ENCODE data around the gene TUBGCP3.

Gene TUBGCP3

DNA sequence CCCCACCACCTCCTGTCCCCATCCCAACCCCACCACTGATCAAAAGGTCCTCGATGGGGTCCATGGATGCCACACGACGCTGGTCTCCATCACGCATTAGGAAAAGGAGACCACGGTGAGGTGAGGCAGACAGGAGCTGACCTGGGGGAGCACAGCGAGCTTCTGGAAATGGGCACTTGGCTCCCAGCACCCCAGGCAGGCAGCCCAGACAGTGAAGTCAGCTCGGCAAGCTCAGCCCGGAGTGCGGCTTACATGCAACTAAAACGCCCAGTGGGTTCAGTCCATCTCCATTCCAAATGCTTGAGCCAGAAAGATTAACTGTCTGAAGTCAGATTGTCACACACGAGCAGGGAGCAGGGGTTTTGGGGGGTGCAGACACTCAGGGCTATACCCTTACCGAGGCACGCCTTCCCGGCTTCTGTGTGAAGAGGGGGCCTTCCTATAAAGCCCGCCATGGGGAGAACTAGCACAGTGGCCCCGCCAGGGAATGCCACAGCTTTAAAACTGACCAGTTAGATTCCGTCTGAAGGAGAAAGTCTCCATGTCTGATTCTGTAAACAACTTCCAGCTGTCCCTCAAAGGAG, 132.4 kb downstream of the TUBGCP3 start:
- H3K9me3 ChIP-seq, result no peaks in the 10 kb centered on the region
- H3K4me3 ChIP-seq (ENCODE audit: low read depth in 1 of 2, low read length in 1 of 2), result no peak overlapping the region
- no peaks in the 10 kb centered on the region for H3K27me3 ChIP-seq

DNA sequence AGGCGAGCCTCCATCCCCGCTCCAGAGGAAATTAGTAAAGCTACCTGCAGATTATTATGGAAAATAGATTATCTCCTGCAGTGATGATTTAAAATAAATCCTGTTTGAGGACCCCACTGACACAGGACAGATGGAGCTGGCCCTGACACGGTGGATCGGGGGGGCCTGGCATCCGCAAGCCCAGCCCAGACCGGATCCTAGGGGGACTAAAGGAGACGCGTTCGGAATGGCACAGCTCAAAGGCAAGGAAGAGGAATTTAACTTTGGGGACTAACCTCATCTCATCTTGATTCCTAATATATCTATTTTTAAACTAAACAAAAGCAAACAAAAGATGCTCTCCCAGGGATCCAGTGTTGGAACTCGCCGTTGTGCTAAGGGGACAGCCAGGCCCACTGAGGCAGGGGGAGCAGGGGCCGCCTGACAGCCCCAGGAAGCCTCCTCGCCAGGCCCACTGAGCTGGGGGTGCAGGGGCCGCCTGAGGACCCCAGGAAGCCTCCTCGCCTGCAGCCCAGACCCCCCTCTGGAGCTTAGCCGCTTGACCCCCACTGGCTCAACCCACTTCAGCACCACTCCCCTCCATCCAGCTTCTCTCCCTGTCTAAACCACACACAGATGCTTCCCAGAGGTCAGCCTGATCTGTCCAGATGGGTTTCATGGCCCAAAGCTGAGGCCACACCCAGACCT, 133.2 kb downstream of the TUBGCP3 start:
- no peaks in the 10 kb centered on the region for H3K4me1 ChIP-seq (ENCODE audit: control insufficient read depth in 1 of 2, insufficient read depth in 1 of 2, low read depth in 1 of 2, low read length in 1 of 2)
- no peaks in the 10 kb centered on the region for H3K27me3 ChIP-seq
- no peak overlapping the region for H3K4me3 ChIP-seq (ENCODE audit: low read depth in 1 of 2, low read length in 1 of 2)
- no peak overlapping the region for H3K27ac ChIP-seq
- TF ChIP-seq, protein P1, sequence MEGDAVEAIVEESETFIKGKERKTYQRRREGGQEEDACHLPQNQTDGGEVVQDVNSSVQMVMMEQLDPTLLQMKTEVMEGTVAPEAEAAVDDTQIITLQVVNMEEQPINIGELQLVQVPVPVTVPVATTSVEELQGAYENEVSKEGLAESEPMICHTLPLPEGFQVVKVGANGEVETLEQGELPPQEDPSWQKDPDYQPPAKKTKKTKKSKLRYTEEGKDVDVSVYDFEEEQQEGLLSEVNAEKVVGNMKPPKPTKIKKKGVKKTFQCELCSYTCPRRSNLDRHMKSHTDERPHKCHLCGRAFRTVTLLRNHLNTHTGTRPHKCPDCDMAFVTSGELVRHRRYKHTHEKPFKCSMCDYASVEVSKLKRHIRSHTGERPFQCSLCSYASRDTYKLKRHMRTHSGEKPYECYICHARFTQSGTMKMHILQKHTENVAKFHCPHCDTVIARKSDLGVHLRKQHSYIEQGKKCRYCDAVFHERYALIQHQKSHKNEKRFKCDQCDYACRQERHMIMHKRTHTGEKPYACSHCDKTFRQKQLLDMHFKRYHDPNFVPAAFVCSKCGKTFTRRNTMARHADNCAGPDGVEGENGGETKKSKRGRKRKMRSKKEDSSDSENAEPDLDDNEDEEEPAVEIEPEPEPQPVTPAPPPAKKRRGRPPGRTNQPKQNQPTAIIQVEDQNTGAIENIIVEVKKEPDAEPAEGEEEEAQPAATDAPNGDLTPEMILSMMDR (IDR thresholded peaks at IDR 0.05), result no peak
- no peaks in the 10 kb centered on the region for H3K36me3 ChIP-seq
- H3K9me3 ChIP-seq, result no peaks in the 10 kb centered on the region

More for the DNA sequence above, 132.4 kb downstream of the TUBGCP3 start:
- no peaks in the 10 kb centered on the region for H3K36me3 ChIP-seq
- H3K27ac ChIP-seq, result no peak overlapping the region
- TF ChIP-seq, protein P1 (IDR thresholded peaks at IDR 0.05), result no peak
- H3K4me1 ChIP-seq (ENCODE audit: control insufficient read depth in 1 of 2, insufficient read depth in 1 of 2, low read depth in 1 of 2, low read length in 1 of 2), result no peaks in the 10 kb centered on the region

DNA sequence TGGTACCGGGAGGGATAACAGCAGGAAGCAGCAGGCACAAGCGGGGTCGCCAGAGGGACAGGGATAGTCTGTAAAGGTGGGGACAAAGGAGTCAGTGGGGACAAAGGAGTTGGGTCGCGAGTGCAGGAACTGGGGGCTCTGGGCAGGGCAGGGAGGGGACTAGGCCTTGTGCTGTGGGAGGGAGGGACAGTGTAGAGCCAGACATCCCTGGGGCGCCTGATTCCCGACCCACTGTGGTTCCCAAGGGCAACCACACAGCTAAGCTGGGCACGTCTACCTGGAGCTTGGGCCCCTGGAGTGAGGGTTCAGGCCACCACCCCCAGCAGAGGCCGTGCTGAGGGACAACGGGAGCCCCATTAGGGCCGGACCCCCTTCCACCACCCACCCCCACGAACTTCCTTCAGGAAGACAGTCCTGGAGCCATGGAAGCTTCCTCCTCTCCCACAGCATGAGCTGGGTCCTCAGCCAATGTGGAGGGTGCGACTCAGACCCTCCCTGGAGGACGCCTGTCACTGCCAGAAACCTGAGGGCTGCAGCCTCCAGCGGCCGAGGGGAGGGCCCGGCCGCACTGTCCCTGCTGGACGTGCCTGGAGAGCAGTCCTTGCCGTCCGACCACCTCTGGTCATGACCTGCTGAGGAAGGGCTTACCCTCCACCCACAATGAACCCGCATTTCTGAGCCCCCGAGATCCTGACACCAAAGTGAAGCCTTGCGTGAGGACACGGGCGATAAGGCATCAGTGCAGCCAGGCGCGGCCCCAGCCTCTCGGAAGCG, 133.9 kb downstream of the TUBGCP3 start:
- no peak overlapping the region for H3K4me3 ChIP-seq (ENCODE audit: low read depth in 1 of 2, low read length in 1 of 2)
- no peaks in the 10 kb centered on the region for H3K9me3 ChIP-seq
- TF ChIP-seq, protein P1 (IDR thresholded peaks at IDR 0.05), result no peak
- no peaks in the 10 kb centered on the region for H3K4me1 ChIP-seq (ENCODE audit: control insufficient read depth in 1 of 2, insufficient read depth in 1 of 2, low read depth in 1 of 2, low read length in 1 of 2)
- no peak overlapping the region for H3K27ac ChIP-seq
- no peaks in the 10 kb centered on the region for H3K27me3 ChIP-seq
- H3K36me3 ChIP-seq, result no peaks in the 10 kb centered on the region

DNA sequence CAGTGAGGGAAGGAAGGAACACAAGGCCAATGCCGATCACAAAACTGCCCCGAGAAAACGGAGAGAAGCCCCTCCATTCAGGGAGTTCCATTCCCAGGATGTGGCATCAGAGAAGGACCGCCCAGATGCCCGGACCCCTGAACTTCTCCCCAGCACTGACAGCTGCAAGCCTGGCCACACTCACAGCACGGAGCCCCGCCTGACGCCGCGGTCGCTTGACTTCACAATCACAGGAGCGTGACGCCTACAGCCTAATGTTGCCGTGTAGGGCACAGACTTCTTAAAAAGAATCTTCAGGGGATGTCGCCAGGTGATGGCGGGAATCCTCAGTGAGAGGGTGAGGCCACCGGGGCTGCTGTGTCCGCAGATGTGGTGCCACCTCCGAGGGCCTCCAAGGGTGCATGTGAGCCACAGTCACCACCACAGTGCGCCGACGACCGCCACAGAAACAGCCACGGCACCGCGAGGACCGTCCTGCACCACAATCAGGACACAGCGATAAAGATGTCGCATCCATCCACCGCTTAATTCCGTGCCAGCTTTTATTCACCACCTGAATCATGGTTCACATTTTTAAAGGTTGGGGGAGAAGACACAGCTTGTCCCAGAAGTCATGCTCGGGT, 134.6 kb downstream of the TUBGCP3 start:
- no peaks in the 10 kb centered on the region for H3K4me1 ChIP-seq (ENCODE audit: control insufficient read depth in 1 of 2, insufficient read depth in 1 of 2, low read depth in 1 of 2, low read length in 1 of 2)
- no peaks in the 10 kb centered on the region for H3K9me3 ChIP-seq
- H3K36me3 ChIP-seq, result no peaks in the 10 kb centered on the region
- TF ChIP-seq, protein P1 (IDR thresholded peaks at IDR 0.05), result no peak
- H3K27me3 ChIP-seq, result no peaks in the 10 kb centered on the region
- H3K27ac ChIP-seq, result no peak overlapping the region
- H3K4me3 ChIP-seq (ENCODE audit: low read depth in 1 of 2, low read length in 1 of 2), result no peak overlapping the region

DNA sequence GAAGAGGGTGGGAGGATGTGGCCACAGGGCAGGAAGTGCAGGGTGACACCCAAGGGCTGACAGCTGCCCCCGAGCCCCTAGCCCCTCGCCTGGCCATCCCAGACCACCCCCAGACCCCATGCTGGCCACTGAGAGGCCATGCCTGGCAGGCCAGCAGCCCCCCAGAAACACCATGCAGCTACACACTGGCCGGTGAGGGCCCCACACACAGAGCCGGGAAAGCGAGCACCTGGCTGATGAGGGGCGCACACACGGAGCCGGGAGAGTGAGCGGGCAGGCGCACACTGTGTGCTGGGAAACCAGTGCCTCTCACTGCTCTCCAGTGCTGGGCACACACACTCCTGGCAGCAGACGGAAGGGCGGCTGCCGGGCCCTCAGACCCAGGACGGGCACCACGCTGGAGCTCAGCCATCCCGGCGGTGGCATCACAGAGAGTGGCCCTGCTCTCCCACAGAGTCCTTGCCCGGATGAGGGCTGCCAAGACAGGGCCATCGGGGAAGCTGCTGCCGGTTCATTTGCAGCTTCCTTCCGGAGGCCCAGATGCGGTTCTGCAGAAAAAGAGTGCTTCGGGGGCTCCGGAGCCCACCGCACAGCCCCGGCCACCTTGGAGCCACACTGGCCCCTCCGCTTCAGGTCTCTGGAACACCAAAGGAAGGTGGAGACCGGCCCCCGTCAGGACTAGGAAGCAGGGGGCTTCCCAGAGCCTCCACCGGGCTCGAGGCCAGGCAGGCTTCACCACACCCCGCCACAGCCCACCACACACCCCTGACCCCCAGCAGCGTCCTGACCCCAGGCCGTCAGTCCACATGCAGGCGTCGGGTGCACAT, 135.4 kb downstream of the TUBGCP3 start:
- Histone ChIP-seq H3K4me1 (ENCODE audit: control insufficient read depth in 1 of 2, insufficient read depth in 1 of 2, low read depth in 1 of 2, low read length in 1 of 2) (no peaks in the 10 kb centered on the region), H3K36me3 (no peaks in the 10 kb centered on the region), H3K27ac (no peak overlapping the region), H3K9me3 (no peaks in the 10 kb centered on the region), H3K27me3 (no peaks in the 10 kb centered on the region), H3K4me3 (ENCODE audit: low read depth in 1 of 2, low read length in 1 of 2) (no peak overlapping the region)
- TF ChIP-seq, protein P1 (IDR thresholded peaks at IDR 0.05), result no peak
